ENCODE data around the gene PCSK6. TPM values are rescaled to one million over a fixed set of nuclear protein-coding genes. Genes with fewer than 3 reads are reported as not detected.

Gene PCSK6
- polyA plus RNA-seq, 3 donors: 0.05 to 0.10 TPM; not detected in 1

GRCh38 chr15:101505610-101506337 is 16.3 kb upstream of the PCSK6 start:
- no peaks in the 10 kb centered on the region for H4K20me1 ChIP-seq (ENCODE audit: insufficient read depth, low read length)
- no peak overlapping the region for H3K9ac ChIP-seq (ENCODE audit: insufficient read depth, low read length, poor library complexity, severe bottlenecking)
- H2AFZ ChIP-seq (ENCODE audit: insufficient read depth, low read depth, low read length, poor library complexity, severe bottlenecking): no peak overlapping the region
- no peak overlapping the region for H3K27ac Mint-ChIP-seq
- no peak overlapping the region for H3K4me2 ChIP-seq (replicated peaks; ENCODE audit: extremely low read depth, low read length, poor library complexity, severe bottlenecking)
- peaks cover 0 to 3% (median 0%) of the 10 kb centered on the region in 7 donors for H3K9me3 Mint-ChIP-seq
- peak in 1 of 3 donors; percentile 21 for DNase-seq
- WGBS (ENCODE audit: insufficient coverage): 79% methylated on average over 15 of the region's 18 CpGs
- H3K4me3 Mint-ChIP-seq: no peak overlapping the region
- H3K27ac ChIP-seq (ENCODE audit: low read depth in 1 of 2, low read length in 2 of 2): no peak overlapping the region
- TF ChIP-seq CTCF (IDR thresholded peaks at IDR 0.05): no peak
- no peaks in the 10 kb centered on the region for H3K36me3 ChIP-seq (replicated peaks in 1 of 2; ENCODE audit: control insufficient read depth in 1 of 2, insufficient read depth in 2 of 2, low read length in 2 of 2)
- no peaks in the 10 kb centered on the region for H3K79me2 ChIP-seq (ENCODE audit: insufficient read depth, low read length)
- H3K4me1 ChIP-seq (ENCODE audit: control insufficient read depth in 1 of 2, insufficient read depth in 2 of 2, low read length in 2 of 2): peaks cover 6 to 8% of the 10 kb centered on the region in 2 donors
- H3K9me3 ChIP-seq (replicated peaks in 1 of 2; ENCODE audit: control insufficient read depth in 1 of 2, insufficient read depth in 1 of 2, low read length in 2 of 2): no peaks in the 10 kb centered on the region
- H3K36me3 Mint-ChIP-seq: no peaks in the 10 kb centered on the region
- intact Hi-C loops (cut with micrococcal nuclease): loop anchor here in 1 of 2 donors (5.0 to 10.0 kb wide), 2 partner anchors 149 to 203 kb away; partner anchors contain the start of gene TM2D3
- peaks cover 8% of the 10 kb centered on the region for H3K4me1 Mint-ChIP-seq
- no peak overlapping the region for H3K4me3 ChIP-seq (replicated peaks in 1 of 3; ENCODE audit: low read depth in 2 of 3, low read length in 3 of 3)
- H3K27me3 ChIP-seq (ENCODE audit: control insufficient read depth in 2 of 2, insufficient read depth in 2 of 2, low read length in 2 of 2): peaks cover 0 to 36% of the 10 kb centered on the region in 2 donors
- H3K27me3 Mint-ChIP-seq (ENCODE audit: low read depth in 3 of 3): peaks cover 18 to 47% (median 42%) of the 10 kb centered on the region in 3 donors

- no peak for TF ChIP-seq CTCF (IDR thresholded peaks at IDR 0.05)
- no peaks in the 10 kb centered on the region for H3K79me2 ChIP-seq (ENCODE audit: insufficient read depth, low read length)
- Mint-ChIP-seq H3K4me3 (no peak overlapping the region), H3K4me1 (peaks cover 16% of the 10 kb centered on the region), H3K9me3 (no peaks in the 10 kb centered on the region), H3K27ac (no peak overlapping the region), H3K36me3 (no peaks in the 10 kb centered on the region), H3K27me3 (ENCODE audit: low read depth in 3 of 3) (peaks cover 18 to 48% (median 44%) of the 10 kb centered on the region in 3 donors)
- intact Hi-C loops (cut with micrococcal nuclease): loop anchor here in 1 of 2 donors (5.0 to 10.0 kb wide), 2 partner anchors 150 to 203 kb away; partner anchors contain the start of gene TM2D3
- H2AFZ ChIP-seq (ENCODE audit: insufficient read depth, low read depth, low read length, poor library complexity, severe bottlenecking): no peak overlapping the region
- no peak overlapping the region for H3K27ac ChIP-seq (ENCODE audit: low read depth in 1 of 2, low read length in 2 of 2)
- no peak overlapping the region for H3K9ac ChIP-seq (ENCODE audit: insufficient read depth, low read length, poor library complexity, severe bottlenecking)
- peaks cover 12 to 15% of the 10 kb centered on the region in 2 donors for H3K4me1 ChIP-seq (ENCODE audit: control insufficient read depth in 1 of 2, insufficient read depth in 2 of 2, low read length in 2 of 2)
- no peak overlapping the region for H3K4me2 ChIP-seq (replicated peaks; ENCODE audit: extremely low read depth, low read length, poor library complexity, severe bottlenecking)
- WGBS (ENCODE audit: insufficient coverage): 98% methylated on average over 11 of the region's 17 CpGs
- H3K27me3 ChIP-seq (ENCODE audit: control insufficient read depth in 2 of 2, insufficient read depth in 2 of 2, low read length in 2 of 2): peaks cover 0 to 34% of the 10 kb centered on the region in 2 donors
- H4K20me1 ChIP-seq (ENCODE audit: insufficient read depth, low read length): no peaks in the 10 kb centered on the region
- H3K4me3 ChIP-seq (replicated peaks in 1 of 3; ENCODE audit: low read depth in 2 of 3, low read length in 3 of 3): no peak overlapping the region
- H3K9me3 ChIP-seq (replicated peaks in 1 of 2; ENCODE audit: control insufficient read depth in 1 of 2, insufficient read depth in 1 of 2, low read length in 2 of 2): no peaks in the 10 kb centered on the region
- no peak for DNase-seq
- H3K36me3 ChIP-seq (replicated peaks in 1 of 2; ENCODE audit: control insufficient read depth in 1 of 2, insufficient read depth in 2 of 2, low read length in 2 of 2): no peaks in the 10 kb centered on the region
Measured at GRCh38 chr15:101504866-101505609, 15.5 kb upstream of the PCSK6 start.

Measured in CD14-positive monocyte (primary cell).